Heart left ventricle (tissue), 13 donors: Measurements from ENCODE around the gene PAQR4.

ENCODE experiments used
- POLR2A ChIP-seq, 2 donors: fragments of 450-650 bp; IDR thresholded peaks; one replicate each; pipeline ENCODE4 v1.6.1; 2017; ENCODE audit warnings: antibody characterized with exemption in 2 of 2, mild to moderate bottlenecking in 2 of 2, moderate library complexity in 2 of 2
- TF ChIP-seq, protein P1 (sequence below), 12 donors: fragments of 200-600 bp; sonication (generic) in 4 of 12; IDR thresholded peaks; one replicate each; pipeline versions ENCODE4 v1.5.0 to v1.8.0; 2018 to 2022; ENCODE audit warnings: antibody characterized with exemption in 12 of 12, mild to moderate bottlenecking in 5 of 12
- donor health status: ischemic (EF 13 %, LVEDD 7.1; RV severe dilation, severe dysfunction).
- donor health status: DM: no; HTN: yes; CAD: no.
- donor health status: DM: no; HTN: no; CAD: no.
- donor health status: ischemic (EF 25% LVEDD 6.9; RV normal size, moderate dysfunction).
- donor health status: ischemic (EF 25% LVEDD 5.7; RV mildly dilated, moderate dysfunction).
- donor health status: ischemic (EF 35%, LVEDD 5.7; RV mildly dilated, moderate dysfunction).
- donor health status: nonischemic (EF 11% LVEDD 7.7; RV severe dilation, severe dysfunction).
- donor health status: DM: yes; HTN: yes; CAD: no.
- donor health status: PGD.
- donor health status: ischemic (EF 29% LVEDD 5.4; RV normal size, mild dysfunction).
- donor health status: nonischemic (EF 23%, LVEDD 6.1; RV moderate dilation, normal function).

DNA sequence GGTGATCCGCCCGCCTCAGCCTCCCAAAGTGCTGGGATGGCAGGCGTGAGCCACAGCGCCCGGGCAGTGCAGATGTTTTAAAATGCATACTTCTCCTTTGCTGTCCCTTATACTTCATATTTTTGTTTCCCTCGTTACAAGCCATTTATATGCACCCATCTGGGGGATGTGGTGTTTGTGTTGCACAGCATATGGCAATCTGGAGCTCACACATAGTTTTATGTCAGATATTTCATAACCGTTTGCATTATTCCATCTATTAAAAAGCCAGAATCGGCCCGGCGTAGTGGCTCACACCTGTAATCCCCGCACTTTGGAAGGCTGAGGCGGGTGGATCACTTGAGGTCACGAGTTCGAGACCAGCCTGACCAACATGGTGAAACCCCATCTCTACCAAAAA is 45.7 kb upstream of the PAQR4 start:
- TF ChIP-seq, protein P1, sequence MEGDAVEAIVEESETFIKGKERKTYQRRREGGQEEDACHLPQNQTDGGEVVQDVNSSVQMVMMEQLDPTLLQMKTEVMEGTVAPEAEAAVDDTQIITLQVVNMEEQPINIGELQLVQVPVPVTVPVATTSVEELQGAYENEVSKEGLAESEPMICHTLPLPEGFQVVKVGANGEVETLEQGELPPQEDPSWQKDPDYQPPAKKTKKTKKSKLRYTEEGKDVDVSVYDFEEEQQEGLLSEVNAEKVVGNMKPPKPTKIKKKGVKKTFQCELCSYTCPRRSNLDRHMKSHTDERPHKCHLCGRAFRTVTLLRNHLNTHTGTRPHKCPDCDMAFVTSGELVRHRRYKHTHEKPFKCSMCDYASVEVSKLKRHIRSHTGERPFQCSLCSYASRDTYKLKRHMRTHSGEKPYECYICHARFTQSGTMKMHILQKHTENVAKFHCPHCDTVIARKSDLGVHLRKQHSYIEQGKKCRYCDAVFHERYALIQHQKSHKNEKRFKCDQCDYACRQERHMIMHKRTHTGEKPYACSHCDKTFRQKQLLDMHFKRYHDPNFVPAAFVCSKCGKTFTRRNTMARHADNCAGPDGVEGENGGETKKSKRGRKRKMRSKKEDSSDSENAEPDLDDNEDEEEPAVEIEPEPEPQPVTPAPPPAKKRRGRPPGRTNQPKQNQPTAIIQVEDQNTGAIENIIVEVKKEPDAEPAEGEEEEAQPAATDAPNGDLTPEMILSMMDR (IDR thresholded peaks at IDR 0.05): no peak
- no peak for TF ChIP-seq POLR2A (IDR thresholded peaks at IDR 0.05)
